HG03135 (cell line): ENCODE measurements around the gene THTPA.
"Not testable (repeated sequence)": the region's sequence is repeated elsewhere in the genome, so short reads cannot be mapped to it uniquely, and the experiment has no call there.

ENCODE experiments used
- ATAC-seq: cut with Tn5 transposase; IDR thresholded peaks from one replicate; pipeline ENCODE4 v1.9.1; 2021; ENCODE audit warnings: mild to moderate bottlenecking, moderate library complexity; ENCODE audit not compliant: unreplicated experiment

The THTPA gene

GRCh38 chr14:23582906-23583760 lies 27.1 kb downstream of the THTPA start:
- ATAC-seq: no peak

GRCh38 chr14:23583761-23584526 lies 27.9 kb downstream of the THTPA start:
- not testable (repeated sequence) for ATAC-seq

GRCh38 chr14:23584527-23585203 lies 28.6 kb downstream of the THTPA start:
- not testable (repeated sequence) for ATAC-seq

GRCh38 chr14:23588884-23589598 lies 33.0 kb downstream of the THTPA start:
- ATAC-seq: peak; percentile 99

- ATAC-seq: no peak
These were observed 33.5 kb downstream of the THTPA start for GRCh38 chr14:23589606-23590005.

GRCh38 chr14:23590198-23590597 lies 34.1 kb downstream of the THTPA start:
- no peak for ATAC-seq

- ATAC-seq: not testable (repeated sequence)
These were observed 38.1 kb downstream of the THTPA start for GRCh38 chr14:23594191-23594590.

GRCh38 chr14:23600322-23600707 lies 44.2 kb downstream of the THTPA start:
- no peak for ATAC-seq

- no peak for ATAC-seq
These were observed 44.7 kb downstream of the THTPA start for GRCh38 chr14:23600806-23601205.

- ATAC-seq: no peak
These were observed 45.4 kb downstream of the THTPA start for GRCh38 chr14:23601424-23601823.

GRCh38 chr14:23601845-23602180 lies 45.7 kb downstream of the THTPA start:
- no peak for ATAC-seq

- no peak for ATAC-seq
These were observed 46.4 kb downstream of the THTPA start for GRCh38 chr14:23602181-23603095.

GRCh38 chr14:23603103-23603502 lies 47.0 kb downstream of the THTPA start:
- no peak for ATAC-seq

- no peak for ATAC-seq
These were observed 48.1 kb downstream of the THTPA start for GRCh38 chr14:23604148-23604547.

GRCh38 chr14:23604675-23605170 lies 48.7 kb downstream of the THTPA start:
- no peak for ATAC-seq

- ATAC-seq: peak; percentile 81
These were observed 50.0 kb downstream of the THTPA start for GRCh38 chr14:23605931-23606585.

- no peak for ATAC-seq
These were observed 52.4 kb downstream of the THTPA start for GRCh38 chr14:23608454-23608853.

- no peak for ATAC-seq
These were observed 52.9 kb downstream of the THTPA start for GRCh38 chr14:23609001-23609400.

- ATAC-seq: not testable (repeated sequence)
These were observed 53.5 kb downstream of the THTPA start for GRCh38 chr14:23609411-23610089.
